ENCODE results near the gene HAGH. TPM values are rescaled to one million over a fixed set of nuclear protein-coding genes. Genes with fewer than 3 reads are reported as not detected.
"Not testable (repeated sequence)": the region's sequence is repeated elsewhere in the genome, so short reads cannot be mapped to it uniquely, and the experiment has no call there.

The HAGH gene
- total RNA-seq, 6 experiments from 2014 or later = 34.2 to 55.3 (median 38.7) TPM

DNA sequence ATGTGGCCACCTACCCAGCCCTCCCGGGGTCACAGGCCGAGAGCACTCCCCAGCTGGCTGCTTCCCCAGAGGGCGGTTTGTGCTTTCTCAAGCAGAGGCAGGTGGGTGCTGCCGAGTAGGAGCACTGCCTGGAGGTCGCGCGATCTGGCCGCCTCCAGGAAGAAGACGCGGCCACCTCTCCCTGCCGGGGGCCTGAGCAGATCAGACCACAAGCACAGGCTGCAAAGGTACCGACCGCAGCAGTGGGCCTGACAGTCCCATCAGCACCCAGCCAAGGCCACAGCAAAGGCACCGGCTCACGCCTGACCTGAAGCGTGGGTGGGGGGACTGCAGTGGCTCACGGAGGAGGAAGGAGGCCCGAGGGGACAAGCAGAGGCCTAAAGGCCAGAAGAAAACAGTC, 17.9 kb downstream of the HAGH start:
- Mint-ChIP-seq H3K36me3 (ENCODE audit: low read depth) (peaks cover 10% of the 10 kb centered on the region; the same call in 1 of the 2 replicates), H3K4me3 (no peak overlapping the region), H3K27me3 (ENCODE audit: insufficient read depth) (no peaks in the 10 kb centered on the region), H3K4me1 (ENCODE audit: low read depth) (peaks cover 5% of the 10 kb centered on the region; the same call in 1 of the 2 replicates), H3K27ac (no peak overlapping the region), H3K9me3 (no peaks in the 10 kb centered on the region)
- no peak for DNase-seq
- TF ChIP-seq, protein P1, sequence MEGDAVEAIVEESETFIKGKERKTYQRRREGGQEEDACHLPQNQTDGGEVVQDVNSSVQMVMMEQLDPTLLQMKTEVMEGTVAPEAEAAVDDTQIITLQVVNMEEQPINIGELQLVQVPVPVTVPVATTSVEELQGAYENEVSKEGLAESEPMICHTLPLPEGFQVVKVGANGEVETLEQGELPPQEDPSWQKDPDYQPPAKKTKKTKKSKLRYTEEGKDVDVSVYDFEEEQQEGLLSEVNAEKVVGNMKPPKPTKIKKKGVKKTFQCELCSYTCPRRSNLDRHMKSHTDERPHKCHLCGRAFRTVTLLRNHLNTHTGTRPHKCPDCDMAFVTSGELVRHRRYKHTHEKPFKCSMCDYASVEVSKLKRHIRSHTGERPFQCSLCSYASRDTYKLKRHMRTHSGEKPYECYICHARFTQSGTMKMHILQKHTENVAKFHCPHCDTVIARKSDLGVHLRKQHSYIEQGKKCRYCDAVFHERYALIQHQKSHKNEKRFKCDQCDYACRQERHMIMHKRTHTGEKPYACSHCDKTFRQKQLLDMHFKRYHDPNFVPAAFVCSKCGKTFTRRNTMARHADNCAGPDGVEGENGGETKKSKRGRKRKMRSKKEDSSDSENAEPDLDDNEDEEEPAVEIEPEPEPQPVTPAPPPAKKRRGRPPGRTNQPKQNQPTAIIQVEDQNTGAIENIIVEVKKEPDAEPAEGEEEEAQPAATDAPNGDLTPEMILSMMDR (IDR thresholded peaks at IDR 0.05) = no peak

DNA sequence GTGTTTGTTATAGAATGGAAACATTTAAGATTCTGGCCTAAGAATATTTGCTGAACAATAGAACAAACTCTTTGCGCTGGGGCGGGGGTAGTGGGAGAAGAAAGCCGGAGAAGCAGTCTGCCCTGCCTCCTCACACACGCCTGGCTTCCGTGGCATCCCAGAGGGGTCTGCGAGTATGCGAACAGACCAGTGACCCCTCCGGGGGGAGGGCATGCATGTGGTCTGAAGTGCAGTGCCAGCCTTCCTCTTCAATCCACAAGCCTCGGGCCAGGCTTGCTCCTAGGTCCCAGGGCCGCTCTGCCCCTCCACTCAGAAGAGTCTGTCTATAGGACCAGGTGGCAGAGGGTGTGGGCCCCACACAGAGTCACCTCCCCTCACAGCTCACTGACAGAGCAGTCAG, 19.0 kb downstream of the HAGH start:
- Mint-ChIP-seq H3K9me3 (no peaks in the 10 kb centered on the region), H3K4me3 (no peak overlapping the region), H3K27me3 (ENCODE audit: insufficient read depth) (no peaks in the 10 kb centered on the region), H3K27ac (no peak overlapping the region), H3K4me1 (ENCODE audit: low read depth) (no peaks in the 10 kb centered on the region), H3K36me3 (ENCODE audit: low read depth) (0 out of 2 replicates have a peak, but pooled peaks cover 5% of the 10 kb centered on the region)
- no peak for DNase-seq
- TF ChIP-seq, protein P1 (IDR thresholded peaks at IDR 0.05) = no peak

DNA sequence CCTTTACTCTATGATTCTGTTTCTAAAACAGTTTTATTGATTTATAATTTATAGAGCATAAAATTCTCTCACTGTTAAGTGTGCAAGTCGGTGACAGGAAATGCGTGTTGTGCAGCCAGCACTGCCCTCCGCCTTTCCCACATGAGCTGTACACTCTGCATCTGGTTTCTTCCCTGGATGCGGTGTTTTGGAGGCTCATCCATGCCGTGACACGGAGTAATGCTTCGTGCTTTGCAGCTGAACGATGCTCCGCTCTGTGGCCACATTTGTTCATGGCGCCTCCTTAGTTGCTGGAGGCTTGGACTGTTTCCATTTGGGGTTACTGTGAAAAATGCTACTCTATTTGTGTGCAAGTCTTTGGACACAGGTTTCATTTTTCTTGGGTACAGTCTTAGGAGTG, 25.9 kb downstream of the HAGH start:
- Mint-ChIP-seq H3K4me3 (no peak overlapping the region), H3K27ac (no peak overlapping the region), H3K36me3 (ENCODE audit: low read depth) (peaks cover 28% of the 10 kb centered on the region), H3K4me1 (ENCODE audit: low read depth) (no peaks in the 10 kb centered on the region), H3K27me3 (ENCODE audit: insufficient read depth) (peaks cover 1% of the 10 kb centered on the region; the same call in 1 of the 2 replicates), H3K9me3 (peaks cover 39% of the 10 kb centered on the region)
- TF ChIP-seq, protein P1 (IDR thresholded peaks at IDR 0.05) = no peak
- DNase-seq = no peak

DNA sequence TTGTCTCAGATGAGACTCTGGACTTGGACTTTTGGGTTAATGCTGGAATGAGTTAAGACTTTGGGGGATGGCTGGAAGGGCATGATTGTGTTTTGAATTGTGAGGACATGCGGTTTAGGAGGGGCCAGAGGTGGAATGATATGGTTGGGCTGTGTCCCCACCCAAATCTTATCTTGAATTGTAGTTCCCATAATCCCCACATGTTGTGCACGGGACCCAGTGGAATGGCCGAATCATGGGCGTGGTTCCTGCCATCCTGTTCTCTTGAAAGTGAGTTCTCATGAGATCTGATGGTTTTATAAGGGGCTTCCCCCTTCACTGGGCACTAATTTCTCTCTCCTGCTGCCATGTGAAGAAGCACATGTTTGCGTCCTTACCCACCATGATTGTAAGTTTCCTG, 27.4 kb downstream of the HAGH start:
- not testable (repeated sequence) for H3K4me3 Mint-ChIP-seq; H3K27ac Mint-ChIP-seq; H3K27me3 Mint-ChIP-seq (ENCODE audit: insufficient read depth); DNase-seq; H3K4me1 Mint-ChIP-seq (ENCODE audit: low read depth)
- Mint-ChIP-seq H3K36me3 (ENCODE audit: low read depth) (peaks cover 28% of the 10 kb centered on the region), H3K9me3 (peaks cover 39% of the 10 kb centered on the region)

DNA sequence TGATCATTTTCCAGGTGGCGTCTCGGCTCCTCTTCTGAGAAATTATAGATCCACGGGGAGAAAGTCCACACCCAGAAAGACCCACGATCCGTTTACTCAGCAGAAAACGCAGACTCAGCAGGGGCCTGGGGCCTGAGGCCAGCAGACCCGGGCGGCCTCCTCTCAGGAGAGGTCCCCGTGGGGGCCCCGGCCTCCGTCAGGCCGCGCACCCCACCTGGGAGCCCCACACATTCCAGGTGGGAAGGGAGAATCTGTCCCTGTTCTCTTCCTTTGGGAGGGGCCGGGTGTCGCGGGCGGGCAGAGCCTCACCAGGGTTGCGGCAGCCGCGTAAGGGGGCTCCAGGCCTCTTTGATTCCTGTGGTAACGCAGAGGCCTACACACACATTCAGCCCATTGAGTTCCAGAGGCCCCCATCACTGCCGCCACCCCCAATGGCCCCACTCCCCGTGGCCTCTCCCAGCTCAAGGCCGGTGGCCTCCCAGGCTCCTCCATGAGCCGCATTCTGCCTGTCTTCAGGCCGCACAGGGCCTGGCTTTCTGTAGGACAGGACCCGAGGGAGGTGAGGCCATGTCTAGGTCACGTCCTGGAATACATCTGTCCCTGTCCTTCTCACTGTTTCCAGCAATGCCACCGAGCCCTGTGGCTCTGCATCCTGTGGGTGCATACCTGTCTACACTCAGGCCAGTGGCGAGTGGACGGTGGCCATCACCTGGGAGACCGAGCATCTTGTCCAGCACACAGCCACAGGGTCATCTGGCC, 31.5 kb downstream of the HAGH start:
- Mint-ChIP-seq H3K27ac (no peak overlapping the region), H3K27me3 (ENCODE audit: insufficient read depth) (no peaks in the 10 kb centered on the region), H3K36me3 (ENCODE audit: low read depth) (peaks cover 22% of the 10 kb centered on the region), H3K9me3 (peaks cover 31% of the 10 kb centered on the region), H3K4me3 (no peak overlapping the region), H3K4me1 (ENCODE audit: low read depth) (no peaks in the 10 kb centered on the region)
- TF ChIP-seq, protein P1 (IDR thresholded peaks at IDR 0.05) = no peak
- no peak for DNase-seq

DNA sequence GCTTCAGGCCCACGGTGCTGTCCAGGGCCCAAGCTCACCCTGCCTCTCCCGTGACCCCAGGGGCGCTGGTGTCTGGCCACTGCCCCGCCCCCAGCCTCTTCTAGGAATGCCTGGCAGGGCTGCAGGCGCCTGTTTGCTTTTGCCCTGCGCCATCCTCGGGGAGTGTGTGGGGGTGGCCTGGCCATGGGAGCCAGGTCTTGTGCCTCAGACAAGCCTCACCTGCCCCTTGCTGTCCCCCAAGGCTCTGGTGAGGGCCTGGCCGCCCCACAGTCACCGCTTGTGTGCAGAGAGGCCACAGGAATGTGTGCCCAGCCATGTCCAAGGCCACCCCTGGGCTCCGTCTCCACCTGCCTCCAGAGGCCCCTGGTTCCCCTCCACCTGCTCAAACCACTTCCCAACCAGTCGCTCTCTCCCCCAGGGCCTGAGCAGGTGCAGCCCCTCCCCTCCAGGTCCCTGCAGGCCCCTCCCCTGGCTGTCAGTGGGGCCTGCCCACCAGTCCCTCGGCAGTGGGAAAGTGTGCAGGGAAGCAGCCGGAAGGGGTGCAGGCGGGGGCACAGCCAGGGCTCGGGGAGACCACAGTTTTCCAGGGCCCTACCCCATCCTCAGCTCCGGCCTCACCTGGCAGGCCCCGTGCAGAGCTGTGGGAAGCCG, 32.3 kb downstream of the HAGH start:
- Mint-ChIP-seq H3K36me3 (ENCODE audit: low read depth) (peaks cover 16% of the 10 kb centered on the region), H3K4me3 (no peak overlapping the region), H3K27me3 (ENCODE audit: insufficient read depth) (no peaks in the 10 kb centered on the region), H3K9me3 (peaks cover 23% of the 10 kb centered on the region), H3K4me1 (ENCODE audit: low read depth) (no peaks in the 10 kb centered on the region), H3K27ac (no peak overlapping the region)
- no peak for DNase-seq
- TF ChIP-seq, protein P1 (IDR thresholded peaks at IDR 0.05) = no peak

All from HFFc6 (cell line).